Parathyroid adenoma (tissue), 2 donors: Measurements from ENCODE around the gene DEDD2.

Experiments used
- H2AFZ ChIP-seq: fragments of 300-600 bp; sonication (generic); one replicate; pipeline ENCODE4 v1.7.0; 2017; ENCODE audit warnings: antibody characterized with exemption, mild to moderate bottlenecking
- H3K27ac ChIP-seq: fragments of 300-600 bp; sonication (generic); one replicate; pipeline ENCODE4 v1.7.0; 2017
- H3K27me3 ChIP-seq: fragments of 300-600 bp; sonication (generic); one replicate; pipeline ENCODE4 v1.7.0; 2017; ENCODE audit warnings: low read length; ENCODE audit not compliant: control insufficient read depth, insufficient read depth
- H3K36me3 ChIP-seq: fragments of 300-600 bp; sonication (generic); one replicate; pipeline ENCODE4 v1.7.0; 2017; ENCODE audit warnings: low read length; ENCODE audit not compliant: control insufficient read depth, insufficient read depth
- H3K4me1 ChIP-seq: fragments of 300-600 bp; sonication (generic); one replicate; pipeline ENCODE4 v1.7.0; 2017; ENCODE audit warnings: control low read depth
- H3K4me2 ChIP-seq: fragments of 300-600 bp; sonication (generic); one replicate; pipeline ENCODE4 v1.7.0; 2017; ENCODE audit warnings: low read length
- H3K4me3 ChIP-seq: fragments of 300-600 bp; sonication (generic); one replicate; pipeline ENCODE4 v1.7.0; 2017; ENCODE audit warnings: low read depth, low read length
- H3K79me2 ChIP-seq: fragments of 300-600 bp; sonication (generic); one replicate; pipeline ENCODE4 v1.7.0; 2017; ENCODE audit warnings: control low read depth
- H3K9ac ChIP-seq: fragments of 300-600 bp; sonication (generic); one replicate; pipeline ENCODE4 v1.7.0; 2017; ENCODE audit warnings: mild to moderate bottlenecking
- H3K9me3 ChIP-seq: fragments of 300-600 bp; sonication (generic); one replicate; pipeline ENCODE4 v1.7.0; 2017; ENCODE audit warnings: low read length; ENCODE audit not compliant: control insufficient read depth
- CTCF ChIP-seq: fragments of 300-600 bp; sonication (generic); IDR thresholded peaks from one replicate; pipeline ENCODE4 v1.7.0; 2017; ENCODE audit warnings: antibody characterized with exemption, mild to moderate bottlenecking
- donor health status: primary hyperparathyroidism.

Gene DEDD2

GRCh38 chr19:42228641-42229040 is 11.2 kb upstream of the DEDD2 start:
- Histone ChIP-seq H3K4me1 (no peaks in the 10 kb centered on the region), H2AFZ (no peak overlapping the region), H3K9ac (no peak overlapping the region), H3K79me2 (peaks cover 2% of the 10 kb centered on the region), H3K27ac (no peak overlapping the region), H3K4me3 (no peak overlapping the region), H3K9me3 (no peaks in the 10 kb centered on the region), H3K27me3 (no peaks in the 10 kb centered on the region), H3K4me2 (no peak overlapping the region), H3K36me3 (no peaks in the 10 kb centered on the region)
- no peak for TF ChIP-seq CTCF

GRCh38 chr19:42226886-42227285 is 9.4 kb upstream of the DEDD2 start:
- H3K27me3 ChIP-seq: no peaks in the 10 kb centered on the region
- H3K36me3 ChIP-seq: no peaks in the 10 kb centered on the region
- TF ChIP-seq CTCF: no peak

GRCh38 chr19:42225718-42226292 is 8.3 kb upstream of the DEDD2 start:
- Histone ChIP-seq H3K9me3 (no peaks in the 10 kb centered on the region), H3K79me2 (peaks cover 23% of the 10 kb centered on the region), H3K4me3 (no peak overlapping the region), H3K9ac (no peak overlapping the region), H2AFZ (no peak overlapping the region), H3K27me3 (no peaks in the 10 kb centered on the region), H3K4me2 (no peak overlapping the region), H3K36me3 (no peaks in the 10 kb centered on the region), H3K4me1 (peaks cover 3% of the 10 kb centered on the region), H3K27ac (no peak overlapping the region)
- TF ChIP-seq CTCF: no peak

More at GRCh38 chr19:42226886-42227285, 9.4 kb upstream of the DEDD2 start:
- H2AFZ ChIP-seq: no peak overlapping the region
- peaks cover 15% of the 10 kb centered on the region for H3K79me2 ChIP-seq
- no peaks in the 10 kb centered on the region for H3K4me1 ChIP-seq
- no peak overlapping the region for H3K27ac ChIP-seq
- no peak overlapping the region for H3K9ac ChIP-seq
- no peak overlapping the region for H3K4me3 ChIP-seq
- no peak overlapping the region for H3K4me2 ChIP-seq
- H3K9me3 ChIP-seq: no peaks in the 10 kb centered on the region

GRCh38 chr19:42224940-42225717 is 7.7 kb upstream of the DEDD2 start:
- H3K4me3 ChIP-seq: no peak overlapping the region
- no peaks in the 10 kb centered on the region for H3K27me3 ChIP-seq
- peaks cover 3% of the 10 kb centered on the region for H3K4me1 ChIP-seq
- no peak overlapping the region for H3K9ac ChIP-seq
- H3K9me3 ChIP-seq: no peaks in the 10 kb centered on the region
- no peak for TF ChIP-seq CTCF
- peaks cover 29% of the 10 kb centered on the region for H3K79me2 ChIP-seq
- no peak overlapping the region for H3K4me2 ChIP-seq
- no peaks in the 10 kb centered on the region for H3K36me3 ChIP-seq
- H2AFZ ChIP-seq: no peak overlapping the region
- no peak overlapping the region for H3K27ac ChIP-seq

GRCh38 chr19:42220751-42221097 is 3.2 kb upstream of the DEDD2 start:
- Histone ChIP-seq H2AFZ (peak overlapping the region; percentile 83), H3K27ac (peak overlapping the region; percentile 72), H3K9me3 (no peaks in the 10 kb centered on the region), H3K9ac (peak overlapping the region; percentile 24), H3K79me2 (peaks cover 57% of the 10 kb centered on the region), H3K4me3 (peak overlapping the region; percentile 99), H3K36me3 (no peaks in the 10 kb centered on the region), H3K27me3 (no peaks in the 10 kb centered on the region), H3K4me2 (peak overlapping the region; percentile 80), H3K4me1 (peaks cover 17% of the 10 kb centered on the region)
- TF ChIP-seq CTCF: no peak
